DMS79 (cell line): Measurements from ENCODE around the gene ADGRB2.

Experiments used
- DNase-seq: peaks from one replicate; lab custom pipeline; 2025; lab: John Stamatoyannopoulos, UW

The ADGRB2 gene

DNA sequence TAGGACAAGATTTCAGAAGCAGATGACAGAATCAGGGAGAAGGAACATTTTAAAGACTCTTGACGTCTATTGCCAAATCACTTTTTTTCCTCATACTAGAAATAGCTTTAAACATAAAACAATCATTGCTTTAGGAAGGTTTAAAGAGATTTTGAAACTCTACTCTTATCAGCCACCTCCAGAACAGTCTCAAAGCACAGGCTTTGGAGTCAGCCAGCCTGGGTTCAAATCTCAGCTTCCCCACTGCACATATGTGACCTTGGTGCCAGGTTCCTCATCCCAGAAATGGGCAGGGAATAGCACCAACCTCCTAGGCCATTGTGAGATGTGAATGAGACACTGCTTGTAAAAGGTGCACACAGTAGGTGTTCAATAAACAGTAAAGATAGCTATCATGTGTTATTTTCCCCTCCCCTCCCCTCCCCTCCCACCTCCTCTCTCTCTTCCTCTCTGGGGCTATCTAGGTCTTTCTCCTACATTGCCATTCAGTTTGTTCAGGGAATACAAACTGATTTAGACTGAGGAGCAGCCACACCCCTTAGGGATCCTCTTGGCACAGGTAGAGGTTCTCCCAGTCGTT, 31.0 kb upstream of the ADGRB2 start:
- no peak for DNase-seq

DNA sequence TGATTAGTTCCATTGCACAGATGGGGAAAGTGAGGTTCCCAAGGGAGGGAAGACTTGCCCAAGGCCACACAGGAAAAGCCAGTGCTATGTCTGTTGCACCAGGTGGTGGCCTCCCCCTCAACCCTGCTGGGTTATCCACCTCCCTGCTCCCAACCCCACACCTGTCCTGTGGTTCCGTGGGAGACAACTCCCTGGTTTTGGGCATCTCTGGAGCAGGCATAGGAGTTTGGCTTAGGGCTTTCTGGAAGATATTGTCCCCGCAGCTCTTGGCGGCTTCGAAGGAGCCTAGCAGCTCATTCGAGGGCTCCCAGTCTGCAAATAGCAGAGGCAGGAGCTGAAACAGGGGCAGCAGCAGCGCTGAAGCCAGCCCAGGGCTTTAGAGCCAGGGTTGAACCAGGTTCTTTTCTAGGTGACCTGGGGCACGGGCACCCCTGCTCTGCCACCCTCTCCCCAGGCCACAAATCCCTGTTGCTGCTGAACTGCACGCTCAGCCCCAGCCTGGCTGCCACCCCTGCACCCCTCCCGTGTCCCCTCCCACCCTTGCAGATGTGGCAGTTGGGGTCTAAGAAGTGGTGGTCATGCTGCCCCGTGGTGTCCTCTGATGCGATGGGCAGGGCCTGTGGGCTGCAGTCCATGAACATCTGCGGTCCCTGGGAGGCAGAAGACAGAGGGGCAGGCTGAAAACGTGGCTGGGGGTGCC, 29.6 kb upstream of the ADGRB2 start:
- no peak for DNase-seq

DNA sequence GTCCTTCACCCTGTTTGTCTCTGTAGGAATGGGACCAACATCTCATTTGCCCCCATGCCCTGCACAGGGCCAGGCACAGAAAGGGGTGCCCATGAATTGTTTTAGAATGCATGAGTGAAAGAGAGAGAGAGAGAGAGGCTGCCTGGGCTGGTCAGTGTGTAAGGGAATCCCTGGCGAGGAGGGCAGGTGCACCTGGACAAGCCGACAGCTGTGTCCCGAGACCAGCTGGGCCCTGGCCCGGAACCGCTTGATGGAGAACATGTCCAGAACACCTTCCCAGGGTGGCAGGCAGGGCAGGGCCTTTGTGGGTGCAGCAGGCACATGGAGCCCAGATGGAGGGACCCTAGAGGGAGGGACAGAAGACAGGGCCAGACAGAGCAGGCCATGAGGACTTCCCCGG, 28.9 kb upstream of the ADGRB2 start:
- no peak for DNase-seq

DNA sequence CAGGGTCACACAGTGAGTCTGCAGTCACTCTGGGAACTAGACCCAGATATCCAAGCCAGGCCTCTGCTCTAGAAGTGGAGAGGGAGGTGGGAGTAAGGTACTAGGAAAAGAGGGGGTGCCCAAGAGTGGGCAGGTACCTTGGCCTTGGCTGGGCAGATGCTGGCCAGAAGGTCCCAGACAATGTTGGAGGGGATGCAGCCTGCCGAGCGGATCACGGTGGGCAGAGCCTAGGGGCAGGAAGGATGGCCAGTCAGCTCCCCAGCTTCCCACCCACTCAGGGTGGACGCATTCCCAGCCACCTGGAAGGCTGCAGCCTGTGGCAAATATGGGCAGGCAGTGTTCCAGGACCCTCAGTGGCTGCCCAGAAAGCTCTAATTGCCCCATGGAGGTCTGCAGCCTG, 28.4 kb upstream of the ADGRB2 start:
- no peak for DNase-seq

DNA sequence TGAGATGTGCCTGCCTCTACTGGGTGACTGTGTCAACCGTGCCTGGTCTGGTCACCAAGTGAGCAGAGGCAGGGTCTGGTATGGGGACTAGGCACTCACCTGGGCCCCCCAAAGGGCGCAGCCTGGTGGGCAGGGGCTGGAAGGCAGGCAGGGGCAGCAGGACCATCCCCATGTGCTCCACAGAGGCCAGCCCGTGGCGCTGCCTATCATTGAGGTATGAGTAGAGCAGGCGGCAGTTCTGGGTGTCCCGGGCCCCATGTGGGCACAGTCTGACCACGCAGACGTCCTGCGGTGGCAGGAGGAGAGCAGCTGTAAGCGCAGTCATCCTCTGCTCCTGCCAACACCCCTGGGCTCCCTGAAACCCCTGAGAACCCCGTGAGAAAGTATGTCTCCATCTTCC, 28.0 kb upstream of the ADGRB2 start:
- DNase-seq = no peak

DNA sequence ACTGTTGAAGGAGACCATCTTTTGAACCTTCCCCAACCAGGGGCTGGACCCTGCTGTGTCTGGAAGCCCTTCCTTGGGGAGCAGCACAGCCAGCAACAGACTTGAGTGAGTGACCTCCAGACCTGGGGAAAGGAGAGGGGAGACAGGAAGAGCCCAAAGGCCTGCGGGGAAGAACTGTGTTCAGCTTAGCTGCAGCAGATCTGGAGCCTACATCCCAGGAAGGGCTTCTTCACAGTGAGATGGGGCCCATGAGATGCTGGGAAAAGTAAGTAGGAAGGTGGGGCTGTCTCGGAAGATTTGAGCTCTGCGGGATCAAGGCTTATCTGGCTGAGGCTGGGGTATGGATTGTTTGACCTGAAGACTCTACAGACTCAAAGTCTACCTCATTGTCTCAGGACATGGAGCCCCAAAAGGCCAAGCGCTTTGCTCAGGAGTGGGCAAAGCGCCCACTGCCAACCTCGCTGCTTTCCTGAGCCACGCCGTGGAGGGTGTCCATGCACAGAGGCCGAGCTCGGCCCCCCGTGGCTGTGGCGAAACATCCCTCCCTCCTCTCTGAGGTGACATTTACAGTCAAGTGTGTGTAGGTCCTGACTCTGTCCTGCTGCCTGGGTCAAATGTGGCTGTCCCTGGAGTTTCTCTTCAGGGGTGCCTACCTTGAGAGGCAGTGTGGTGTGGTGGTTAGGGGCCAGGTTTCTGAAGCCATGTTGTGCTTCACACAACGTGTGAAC, 27.2 kb upstream of the ADGRB2 start:
- DNase-seq = no peak

DNA sequence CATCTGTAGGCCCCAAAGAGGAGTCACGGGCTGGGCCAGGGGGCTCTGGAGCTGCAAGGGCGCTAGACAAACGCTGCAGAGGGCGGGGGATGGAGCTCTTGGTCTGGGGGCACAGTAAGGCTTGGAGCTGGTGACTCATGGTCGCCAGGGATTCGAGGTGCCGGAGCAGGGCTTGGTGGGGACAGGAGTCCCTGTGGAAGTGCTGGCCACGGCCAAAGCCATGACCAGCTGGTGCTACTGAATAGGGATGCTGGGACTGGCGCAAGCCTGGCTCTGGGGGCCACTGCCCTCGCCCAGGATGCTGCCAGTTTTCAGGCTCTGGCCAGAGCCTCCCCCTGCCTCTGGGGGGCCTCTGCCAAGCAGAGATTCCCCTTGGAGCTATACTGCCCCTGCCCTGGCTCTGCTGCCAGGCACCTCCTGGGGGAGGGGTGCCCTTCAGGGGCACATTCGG, 26.5 kb upstream of the ADGRB2 start:
- DNase-seq = no peak

DNA sequence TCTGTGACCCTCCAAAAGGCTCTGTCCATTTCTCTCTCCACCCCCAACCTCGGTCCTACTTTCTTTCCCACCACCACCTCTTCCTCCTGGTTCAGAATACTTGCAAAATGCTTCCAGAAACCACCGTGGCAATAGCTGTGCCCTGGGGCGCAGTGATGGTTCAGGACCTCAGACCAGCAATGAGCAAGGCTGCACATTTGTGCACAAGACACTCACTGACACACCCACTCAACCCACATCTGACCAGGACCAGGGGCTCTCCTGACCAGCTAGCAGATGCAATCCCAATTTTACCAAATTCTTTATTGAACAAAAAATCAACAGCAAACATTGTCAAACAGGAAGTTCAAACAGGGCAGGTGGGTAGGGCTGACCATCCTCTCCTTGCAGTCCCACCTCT, 26.0 kb upstream of the ADGRB2 start:
- DNase-seq = no peak

DNA sequence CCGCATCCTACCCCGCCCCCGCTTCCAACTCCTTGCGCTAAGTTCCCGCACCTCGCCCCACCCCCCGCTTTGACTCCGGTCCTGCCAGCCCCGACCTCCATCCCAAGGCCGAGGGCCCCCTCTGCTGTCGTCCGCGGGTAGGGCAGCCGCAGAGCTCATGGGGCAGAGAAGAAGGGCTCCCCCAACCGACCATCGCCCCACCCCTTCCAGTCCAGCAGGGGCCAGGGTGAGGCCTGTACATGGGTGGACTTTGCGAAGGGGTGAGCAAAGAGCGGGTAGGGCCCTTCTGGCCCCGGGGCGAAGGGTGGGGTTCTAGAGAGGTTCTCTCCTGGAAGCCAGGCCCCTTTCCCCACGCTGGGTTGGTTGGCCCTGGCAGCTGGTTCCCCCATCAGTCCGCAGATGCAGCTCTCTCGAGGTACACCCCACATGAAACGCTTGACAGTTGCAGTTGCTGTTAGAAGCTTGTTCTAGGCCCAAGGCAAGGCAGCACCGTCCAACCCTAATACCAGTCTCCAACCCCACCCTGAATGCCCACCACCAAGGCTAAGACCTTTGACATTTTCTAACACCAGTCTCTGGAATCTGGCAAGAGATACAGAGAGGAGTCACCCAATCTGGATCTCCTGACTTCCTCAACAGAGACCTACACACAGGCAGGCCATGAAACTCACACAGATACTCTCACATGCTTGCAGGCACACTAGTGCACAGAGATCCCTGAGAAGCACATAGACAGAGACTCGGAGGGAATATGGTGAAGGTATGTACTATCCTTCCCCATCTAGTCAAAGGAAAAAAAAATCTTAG, 25.3 kb upstream of the ADGRB2 start:
- peak; percentile 59 for DNase-seq

DNA sequence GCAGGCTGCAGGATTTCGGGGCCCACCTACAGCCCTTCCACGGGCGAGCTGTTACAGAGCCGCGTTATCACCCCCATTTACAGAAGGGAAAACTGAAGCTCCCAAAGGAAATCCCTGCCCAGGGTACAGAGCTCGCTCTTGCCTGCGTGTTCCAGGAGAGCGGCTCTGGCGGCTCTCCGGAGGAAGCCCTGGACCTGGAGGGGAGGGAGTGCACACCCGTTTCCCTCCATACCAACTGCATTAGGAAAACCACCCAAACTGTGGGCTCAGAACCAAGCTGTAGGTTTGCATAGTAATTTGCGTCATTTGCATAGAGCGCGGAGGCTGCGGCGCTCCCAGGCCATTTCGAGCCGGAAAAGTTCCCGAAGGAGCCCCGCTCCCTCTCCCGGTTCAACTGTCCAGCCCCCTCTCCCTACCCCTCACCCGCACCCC, 24.7 kb upstream of the ADGRB2 start:
- DNase-seq = no peak

DNA sequence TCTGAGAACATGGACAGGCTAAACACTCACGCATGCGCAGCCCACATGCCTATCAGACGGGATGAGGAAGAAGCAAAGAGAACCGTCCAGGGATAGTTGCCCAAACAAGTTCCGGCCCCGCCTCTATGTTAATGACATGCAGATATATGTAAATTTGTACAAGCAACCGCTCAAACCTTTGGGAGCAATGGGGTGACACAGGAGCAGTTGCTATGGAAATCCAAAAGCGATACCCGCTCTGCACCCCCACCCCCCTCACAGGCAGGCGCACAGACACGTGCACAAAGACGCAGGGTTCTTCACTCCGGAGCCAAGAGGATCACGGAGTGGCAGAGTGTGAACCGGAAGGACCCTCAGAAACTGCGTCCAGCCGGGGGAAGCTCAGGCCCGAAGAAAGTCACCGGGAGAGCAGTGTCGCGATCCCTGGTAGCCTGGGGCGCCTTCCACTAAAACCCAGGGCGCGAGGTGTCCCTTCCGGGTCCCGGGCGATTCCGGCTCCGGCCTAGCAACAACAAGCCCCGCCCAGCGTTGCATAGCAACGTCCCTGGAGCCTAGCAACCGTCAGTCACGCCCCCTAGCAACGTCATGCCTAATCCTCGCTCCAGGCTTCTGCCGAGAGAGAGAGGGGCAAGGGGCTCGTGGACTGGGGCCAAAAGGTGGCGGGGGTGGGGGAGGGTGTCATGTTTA, 24.1 kb upstream of the ADGRB2 start:
- DNase-seq = peak; percentile 83

DNA sequence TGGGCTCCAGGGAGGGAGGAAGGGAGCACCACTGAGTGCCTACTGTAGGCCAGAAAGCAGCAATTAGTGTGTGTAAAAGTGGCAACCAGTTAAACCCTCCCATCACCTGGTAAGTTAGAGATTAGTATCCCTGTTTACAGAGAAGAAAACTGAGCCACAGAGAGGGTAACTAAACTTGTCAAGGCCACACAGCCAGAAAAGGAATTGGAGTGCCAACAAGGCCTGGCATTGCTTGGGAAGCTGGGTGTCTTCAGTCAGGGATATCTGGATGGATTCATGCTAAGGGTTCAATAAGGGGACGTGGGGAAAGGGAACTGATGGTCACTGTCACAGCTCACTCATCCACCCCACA, 23.6 kb upstream of the ADGRB2 start:
- DNase-seq = no peak

DNA sequence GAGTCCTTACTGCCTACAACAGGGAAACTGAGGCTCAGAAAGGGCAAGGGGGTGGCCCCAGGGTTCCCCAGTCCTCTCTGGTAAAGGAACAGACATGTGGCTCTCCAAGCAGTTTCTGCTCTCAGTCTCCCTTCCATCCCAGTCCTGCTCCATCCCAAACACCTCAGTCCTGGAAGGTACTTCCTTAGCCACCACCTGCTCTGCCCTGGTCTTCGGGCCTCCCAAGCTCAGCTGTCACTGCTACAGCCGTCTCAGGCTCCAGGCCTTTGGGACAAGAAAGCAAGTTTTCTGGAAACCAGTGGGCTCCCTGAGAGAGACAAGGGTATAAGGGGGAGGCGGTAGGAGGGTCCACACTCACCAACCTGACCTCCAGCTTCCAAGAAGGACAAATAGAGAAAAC, 23.1 kb upstream of the ADGRB2 start:
- no peak for DNase-seq

DNA sequence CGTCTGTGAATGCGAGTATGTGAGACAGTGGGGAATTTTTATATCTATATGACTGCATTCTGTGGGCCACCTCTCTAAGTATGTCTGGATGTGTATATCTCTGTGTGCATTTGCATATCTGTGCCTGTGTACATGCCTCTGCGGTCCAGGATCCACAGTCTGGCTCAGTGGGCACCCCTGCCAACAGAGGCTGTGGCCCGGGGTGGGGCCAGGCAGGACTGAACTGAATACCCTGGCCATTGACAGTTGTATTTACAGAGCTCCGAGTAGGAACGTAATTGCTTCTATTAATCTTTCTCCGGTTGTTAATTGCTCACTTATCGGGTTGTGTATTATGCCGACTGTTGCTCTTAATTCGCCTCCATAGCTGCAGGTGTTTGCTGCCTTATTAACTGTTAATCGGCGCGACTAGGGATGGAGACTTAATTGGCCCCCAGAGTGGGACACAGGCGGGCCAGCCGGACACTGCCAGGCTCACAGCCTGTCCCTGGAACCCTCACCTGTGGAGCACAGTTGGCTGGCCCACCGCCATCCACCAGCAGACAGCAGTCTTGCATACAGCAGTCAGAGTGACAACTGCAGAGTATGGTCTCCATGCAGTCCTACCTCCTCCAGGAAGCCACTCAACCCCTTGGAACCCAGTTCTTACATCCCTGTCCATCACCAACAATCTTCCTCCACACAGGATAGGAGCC, 22.4 kb upstream of the ADGRB2 start:
- DNase-seq = no peak

DNA sequence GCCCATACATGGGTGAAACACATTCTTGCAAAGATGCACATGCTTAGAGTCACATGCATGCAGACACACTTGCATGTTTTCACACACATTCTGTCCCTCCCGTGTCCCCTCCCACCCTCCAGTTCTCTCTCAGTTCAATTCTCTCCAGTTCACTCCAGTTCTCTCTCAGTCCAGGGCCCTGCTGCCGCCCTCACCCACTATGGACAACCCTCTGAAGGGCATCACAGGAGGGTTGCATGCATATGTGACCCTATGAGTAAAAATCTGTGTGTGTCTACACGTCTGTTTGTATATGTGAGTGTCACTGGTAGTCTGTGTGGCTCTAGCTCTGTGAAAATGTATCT, 21.8 kb upstream of the ADGRB2 start:
- DNase-seq = no peak

DNA sequence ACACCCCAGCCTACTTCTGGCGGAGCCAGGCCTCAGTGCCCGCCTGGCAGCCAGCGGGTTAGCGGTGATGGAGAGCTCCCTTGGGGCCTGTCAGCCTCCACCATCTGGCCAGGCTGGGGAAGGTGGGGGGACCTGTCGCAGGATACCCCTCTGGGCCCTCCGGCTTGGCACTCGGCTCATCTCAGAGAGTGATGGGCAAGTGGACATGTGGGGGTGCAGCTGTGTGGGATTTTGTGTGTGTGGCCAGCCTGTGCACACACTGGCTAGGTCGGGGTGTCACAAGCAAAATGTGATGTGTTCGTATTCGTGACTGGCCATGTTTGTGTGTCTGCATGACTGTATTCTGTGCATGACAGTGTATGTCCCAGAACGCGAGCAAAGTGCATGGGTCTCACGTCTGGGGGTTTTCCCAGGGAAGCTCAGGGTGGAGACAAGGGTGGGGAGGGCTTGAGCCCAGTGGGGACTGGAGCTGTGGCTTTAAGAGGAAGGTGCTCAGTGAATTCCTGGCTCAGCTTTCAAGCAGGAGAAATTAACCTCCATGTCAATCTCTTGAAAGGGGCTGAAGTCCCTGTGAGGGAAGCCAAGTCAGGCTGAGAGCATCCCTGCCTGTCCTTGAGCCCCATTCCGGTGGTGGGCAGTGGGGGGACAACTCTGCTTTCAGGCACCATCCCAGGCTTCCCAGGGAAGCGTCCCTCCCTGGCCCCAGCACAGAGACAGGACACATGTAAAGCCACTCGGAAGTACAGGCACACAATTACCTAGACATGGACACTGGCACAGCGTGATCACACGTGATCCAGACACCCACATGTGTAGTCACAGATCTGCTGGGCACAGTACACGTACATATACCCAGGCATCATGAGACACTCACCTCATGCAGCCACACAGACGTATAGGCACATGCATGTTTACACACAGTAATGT, 21.1 kb upstream of the ADGRB2 start:
- no peak for DNase-seq

DNA sequence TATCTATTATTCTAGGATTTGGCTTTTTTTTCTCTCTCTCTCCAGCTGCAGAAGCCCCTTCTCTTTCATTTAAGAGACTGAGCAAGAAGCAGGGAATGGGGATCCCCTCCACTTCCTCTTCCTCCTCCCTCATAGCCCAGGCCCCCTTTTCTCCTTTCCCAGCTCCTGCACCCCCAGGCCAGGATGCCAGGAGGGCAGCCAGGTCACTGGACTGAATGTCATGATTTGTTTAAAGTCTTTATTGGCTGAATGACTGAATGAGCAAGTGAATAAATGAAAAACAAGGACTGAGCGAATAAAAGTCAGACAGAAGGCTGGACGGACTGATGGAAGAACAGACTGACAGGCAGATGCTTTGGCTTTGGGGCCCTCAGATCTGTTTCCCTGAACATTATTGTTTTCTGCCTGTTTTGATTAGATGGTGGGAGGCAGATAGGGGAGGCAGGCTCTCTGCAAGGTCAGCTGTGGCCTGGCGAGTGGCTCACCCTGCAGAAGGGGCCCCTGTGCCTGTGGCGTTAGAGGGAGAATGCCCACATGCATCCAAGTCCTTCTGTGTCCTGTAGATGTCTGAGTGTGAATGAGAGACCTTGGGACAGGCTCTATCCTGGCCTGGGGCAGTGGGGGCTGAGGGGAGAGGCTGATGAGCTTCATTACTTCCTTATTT, 20.3 kb upstream of the ADGRB2 start:
- no peak for DNase-seq

DNA sequence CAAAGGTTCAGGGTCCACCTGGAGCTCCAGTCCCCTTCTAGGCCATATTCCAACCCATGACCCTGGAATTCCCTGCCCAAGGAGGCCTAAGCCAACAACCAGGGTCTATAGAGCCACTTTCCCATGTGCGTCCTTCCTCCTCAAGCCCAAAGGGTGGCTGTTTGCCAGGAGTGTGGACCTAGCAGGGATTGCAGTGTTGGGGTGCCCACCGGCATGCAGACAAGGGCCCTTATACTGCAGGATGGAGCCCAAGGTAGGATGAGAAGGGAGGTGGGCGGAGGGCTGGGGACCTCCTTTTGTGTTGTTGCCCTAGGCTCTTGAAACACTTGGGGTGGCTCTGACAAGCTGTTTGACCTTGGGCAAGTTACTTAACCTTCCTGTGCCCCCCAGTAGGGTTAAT, 19.7 kb upstream of the ADGRB2 start:
- no peak for DNase-seq

DNA sequence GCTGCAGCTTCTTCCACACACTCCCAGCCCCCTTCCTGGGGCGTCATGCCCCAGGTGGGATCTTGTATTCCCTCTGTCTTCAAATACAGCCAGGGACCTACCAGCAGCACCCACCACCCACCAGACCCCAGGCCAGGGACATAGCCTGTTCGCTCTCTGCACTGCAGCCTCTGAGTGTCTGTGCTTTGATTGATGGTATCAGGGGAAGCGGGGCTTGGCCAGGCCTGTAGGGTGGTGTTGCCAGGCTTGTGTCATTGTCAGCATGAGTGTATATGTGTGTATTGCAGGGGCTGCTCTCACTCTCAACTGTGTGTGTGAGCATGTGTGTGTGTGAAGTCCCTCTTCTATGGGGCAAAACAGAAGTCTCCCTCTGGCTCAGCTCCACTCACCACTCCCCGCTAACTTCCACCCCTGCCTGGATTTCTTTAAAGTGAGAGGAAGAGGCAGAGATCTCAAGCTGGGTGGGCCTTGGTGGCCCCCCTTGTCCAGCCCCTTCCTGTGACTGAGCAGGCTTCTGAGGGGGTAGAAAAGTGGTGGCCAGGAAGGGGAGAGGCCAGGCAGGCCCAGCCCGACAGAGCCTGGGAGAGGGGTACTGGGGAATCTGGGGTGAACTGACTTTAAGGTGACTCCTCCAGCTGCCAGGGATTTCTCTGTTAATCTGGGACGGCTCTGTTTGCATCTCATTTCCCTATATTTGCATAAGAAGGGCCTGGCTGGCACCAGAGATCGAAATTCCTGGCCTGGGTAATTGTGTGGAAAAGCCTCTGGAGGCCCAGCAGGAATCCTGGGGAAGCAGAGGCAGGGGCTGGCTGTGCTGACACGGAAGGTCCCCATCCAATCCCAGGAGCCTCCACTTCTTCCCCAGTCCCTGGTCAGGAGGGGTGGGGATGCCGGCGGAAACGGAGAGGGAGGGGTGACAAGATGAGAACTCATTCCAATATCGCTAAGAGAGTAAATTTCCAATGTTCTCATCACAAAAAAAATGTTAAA, 18.6 kb upstream of the ADGRB2 start:
- no peak for DNase-seq
